Ureter (tissue), 1 donor: ENCODE data around the gene ACTRT2. TPM values are rescaled to one million over a fixed set of nuclear protein-coding genes. Genes with fewer than 3 reads are reported as not detected.

Source experiments
- DNase-seq: peaks from one replicate; pipeline ENCODE4 v3.0.0-alpha.2; 2020; ENCODE audit warnings: low spot score
- total RNA-seq: library from RNA; stranded (reverse); gene quantifications from one replicate; pipeline ENCODE4 v1.2.4, GENCODE V29; 2023
- donor health status: DM: yes; HTN: yes; CAD: no.

ACTRT2 gene
- total RNA-seq, 1 donor from 2014 or later: not detected

GRCh38 chr1:3018051-3018471, 3.2 kb upstream of the ACTRT2 start:
- DNase-seq: no peak

GRCh38 chr1:3018576-3018975, 2.7 kb upstream of the ACTRT2 start:
- no peak for DNase-seq

- DNase-seq: no peak
Observed at GRCh38 chr1:3019007-3019515, 2.2 kb upstream of the ACTRT2 start.

GRCh38 chr1:3019516-3020051, 1.7 kb upstream of the ACTRT2 start:
- no peak for DNase-seq

- DNase-seq: no peak
Observed at GRCh38 chr1:3020263-3020909, 881 bp upstream of the ACTRT2 start.

GRCh38 chr1:3021801-3022401, 634 bp downstream of the ACTRT2 start:
- no peak for DNase-seq

- no peak for DNase-seq
Observed at GRCh38 chr1:3022511-3022973, 1.3 kb downstream of the ACTRT2 start.

- no peak for DNase-seq
Observed at GRCh38 chr1:3022976-3023375, 1.7 kb downstream of the ACTRT2 start.

GRCh38 chr1:3024019-3024418, 2.8 kb downstream of the ACTRT2 start:
- DNase-seq: no peak

- no peak for DNase-seq
Observed at GRCh38 chr1:3024588-3024987, 3.3 kb downstream of the ACTRT2 start.

GRCh38 chr1:3026124-3026523, 4.9 kb downstream of the ACTRT2 start:
- DNase-seq: no peak

- no peak for DNase-seq
Observed at GRCh38 chr1:3026581-3027391, 5.5 kb downstream of the ACTRT2 start.

GRCh38 chr1:3027611-3028371, 6.5 kb downstream of the ACTRT2 start:
- DNase-seq: no peak

- no peak for DNase-seq
Observed at GRCh38 chr1:3028531-3029282, 7.4 kb downstream of the ACTRT2 start.

- DNase-seq: no peak
Observed at GRCh38 chr1:3029481-3029961, 8.3 kb downstream of the ACTRT2 start.

GRCh38 chr1:3029991-3030662, 8.9 kb downstream of the ACTRT2 start:
- DNase-seq: no peak

- DNase-seq: no peak
Observed at GRCh38 chr1:3030663-3031381, 9.6 kb downstream of the ACTRT2 start.

- DNase-seq: no peak
Observed at GRCh38 chr1:3031401-3032221, 10.3 kb downstream of the ACTRT2 start.
